Epidermal melanocyte (primary cell): ENCODE results near the gene MYH8.

Source experiments
- DNase-seq: peaks from one replicate; pipeline ENCODE4 v3.0.0; 2011; ENCODE audit warnings: low spot score; ENCODE audit not compliant: insufficient read length

Gene MYH8

GRCh38 chr17:10421900-10422542 lies at the start of gene MYH8:
TSS of gene MYH8 (minus strand) at chr17:10421950. CDS start at chr17:10420227, 1,723 bp downstream.
- DNase-seq, result no peak

GRCh38 chr17:10469459-10469858 lies 47.7 kb upstream of the MYH8 start, which contains the start of gene MYH4:
TSS of gene MYH4 (minus strand) at chr17:10469559. CDS start at chr17:10466745, 2,814 bp downstream.
- DNase-seq, result no peak

GRCh38 chr17:10463402-10463801 lies 41.7 kb upstream of the MYH8 start:
- no peak for DNase-seq

GRCh38 chr17:10460062-10460461 lies 38.3 kb upstream of the MYH8 start:
- DNase-seq, result no peak

- no peak for DNase-seq
These were observed 37.0 kb upstream of the MYH8 start for GRCh38 chr17:10458701-10459100.

- no peak for DNase-seq
These were observed 36.2 kb upstream of the MYH8 start for GRCh38 chr17:10457952-10458351.

GRCh38 chr17:10447026-10447931 lies 25.5 kb upstream of the MYH8 start:
- no peak for DNase-seq

- no peak for DNase-seq
These were observed 18.1 kb upstream of the MYH8 start for GRCh38 chr17:10439816-10440215.

GRCh38 chr17:10435096-10435495 lies 13.3 kb upstream of the MYH8 start:
- DNase-seq, result no peak

- DNase-seq, result no peak
These were observed 7.8 kb upstream of the MYH8 start for GRCh38 chr17:10429421-10430045.

- no peak for DNase-seq
These were observed 7.0 kb upstream of the MYH8 start for GRCh38 chr17:10428781-10429180.

- no peak for DNase-seq
These were observed 539 bp downstream of the MYH8 start for GRCh38 chr17:10421211-10421610.

GRCh38 chr17:10420811-10421210 lies 939 bp downstream of the MYH8 start:
- DNase-seq, result no peak

GRCh38 chr17:10417431-10417830 lies 4.3 kb downstream of the MYH8 start:
- no peak for DNase-seq

- DNase-seq, result no peak
These were observed 6.6 kb downstream of the MYH8 start for GRCh38 chr17:10415161-10415560.

GRCh38 chr17:10403589-10403988 lies 18.2 kb downstream of the MYH8 start:
- no peak for DNase-seq

- DNase-seq, result no peak
These were observed 23.4 kb downstream of the MYH8 start for GRCh38 chr17:10398352-10398751.

GRCh38 chr17:10396524-10397163 lies 25.1 kb downstream of the MYH8 start:
- DNase-seq, result no peak

- no peak for DNase-seq
These were observed 27.4 kb downstream of the MYH8 start for GRCh38 chr17:10394201-10394887.

- no peak for DNase-seq
These were observed 28.9 kb downstream of the MYH8 start for GRCh38 chr17:10392880-10393279.

- no peak for DNase-seq
These were observed 35.9 kb downstream of the MYH8 start for GRCh38 chr17:10385871-10386270.
